ENCODE results near the gene UGCG.

DNA sequence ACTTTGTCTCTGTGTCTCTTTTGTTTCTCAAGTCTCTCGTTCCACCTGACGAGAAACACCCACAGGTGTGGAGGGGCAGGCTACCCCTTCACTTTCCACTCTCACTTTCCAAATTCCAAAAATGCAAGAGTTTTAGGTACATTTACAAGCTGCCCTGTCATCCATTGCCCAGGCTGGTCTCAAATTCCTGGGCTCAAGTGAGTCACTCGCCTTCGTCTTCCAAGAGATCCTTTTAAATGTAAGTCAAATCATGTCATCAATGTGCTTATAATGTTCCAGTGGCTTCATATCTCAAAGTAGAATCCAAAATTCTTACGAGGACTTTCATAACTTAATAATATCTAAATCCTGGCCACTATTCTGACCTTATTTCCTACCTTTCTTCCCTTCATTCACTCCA lies 20.4 kb upstream of the UGCG start:
- TF ChIP-seq POLR2AphosphoS5 (IDR thresholded peaks at IDR 0.05) (no peak), POLR2A (IDR thresholded peaks at IDR 0.05) (no peak)

Measured in breast epithelium (tissue), 3 donors.